Measurements from ENCODE around the gene ATF7.

DNA sequence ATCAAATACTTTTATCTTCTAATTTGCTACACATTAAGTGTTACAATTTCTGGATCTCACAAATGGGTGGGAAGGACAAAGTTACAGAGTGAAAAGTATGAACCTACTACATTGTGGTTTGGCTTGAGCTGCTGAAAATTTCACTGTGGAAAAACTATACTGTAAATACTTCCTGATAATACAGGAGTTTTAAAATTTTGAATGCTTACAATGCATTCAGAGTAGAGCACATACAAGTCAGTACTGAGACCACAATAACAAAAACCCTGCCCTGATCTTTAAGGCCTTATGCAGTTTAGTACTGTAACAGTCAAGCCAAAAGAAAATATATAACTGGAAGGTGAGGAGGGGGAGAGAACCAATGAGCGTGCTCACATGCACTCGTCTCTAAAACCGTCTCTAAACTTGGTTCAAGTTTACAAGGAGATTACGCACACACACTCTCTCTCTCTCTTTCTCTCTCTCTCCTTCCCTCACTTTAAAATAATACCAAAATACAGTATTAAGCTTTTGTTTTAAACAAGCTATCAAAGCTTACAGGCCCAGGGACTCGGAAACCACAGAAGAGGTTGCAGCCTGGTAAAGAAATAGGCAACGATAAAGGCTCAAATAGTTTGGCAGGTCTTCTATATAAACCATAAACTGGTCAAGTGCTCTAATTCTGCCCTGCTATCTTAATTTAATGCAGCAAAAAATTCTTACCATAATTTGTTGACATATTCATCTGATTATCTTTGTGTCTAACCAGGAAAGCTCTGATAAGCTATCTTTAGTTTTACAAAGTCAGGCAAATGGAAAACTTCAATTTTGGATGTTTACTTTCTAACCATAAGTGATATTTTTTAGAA lies 58.0 kb downstream of the ATF7 start:
- TF ChIP-seq POLR2A (IDR thresholded peaks at IDR 0.05; ENCODE audit: low read depth, low read length) (no peak), JUN (IDR thresholded peaks at IDR 0.05; ENCODE audit: borderline replicate concordance, insufficient read depth, insufficient read length, low read depth) (no peak), EZH2 (IDR thresholded peaks at IDR 0.05; ENCODE audit: borderline replicate concordance, low read depth, low read length, severe bottlenecking) (no peak)
- TF ChIP-seq, protein P1, sequence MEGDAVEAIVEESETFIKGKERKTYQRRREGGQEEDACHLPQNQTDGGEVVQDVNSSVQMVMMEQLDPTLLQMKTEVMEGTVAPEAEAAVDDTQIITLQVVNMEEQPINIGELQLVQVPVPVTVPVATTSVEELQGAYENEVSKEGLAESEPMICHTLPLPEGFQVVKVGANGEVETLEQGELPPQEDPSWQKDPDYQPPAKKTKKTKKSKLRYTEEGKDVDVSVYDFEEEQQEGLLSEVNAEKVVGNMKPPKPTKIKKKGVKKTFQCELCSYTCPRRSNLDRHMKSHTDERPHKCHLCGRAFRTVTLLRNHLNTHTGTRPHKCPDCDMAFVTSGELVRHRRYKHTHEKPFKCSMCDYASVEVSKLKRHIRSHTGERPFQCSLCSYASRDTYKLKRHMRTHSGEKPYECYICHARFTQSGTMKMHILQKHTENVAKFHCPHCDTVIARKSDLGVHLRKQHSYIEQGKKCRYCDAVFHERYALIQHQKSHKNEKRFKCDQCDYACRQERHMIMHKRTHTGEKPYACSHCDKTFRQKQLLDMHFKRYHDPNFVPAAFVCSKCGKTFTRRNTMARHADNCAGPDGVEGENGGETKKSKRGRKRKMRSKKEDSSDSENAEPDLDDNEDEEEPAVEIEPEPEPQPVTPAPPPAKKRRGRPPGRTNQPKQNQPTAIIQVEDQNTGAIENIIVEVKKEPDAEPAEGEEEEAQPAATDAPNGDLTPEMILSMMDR (IDR thresholded peaks at IDR 0.05; ENCODE audit: extremely low read depth in 1 of 2, insufficient read depth in 1 of 2, low read depth in 1 of 2, low read length in 2 of 2): no peak
- TF ChIP-seq, protein P2, sequence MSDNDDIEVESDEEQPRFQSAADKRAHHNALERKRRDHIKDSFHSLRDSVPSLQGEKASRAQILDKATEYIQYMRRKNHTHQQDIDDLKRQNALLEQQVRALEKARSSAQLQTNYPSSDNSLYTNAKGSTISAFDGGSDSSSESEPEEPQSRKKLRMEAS (IDR thresholded peaks at IDR 0.05; ENCODE audit: insufficient read depth, insufficient read length): no peak
